SK-N-SH treated with all-trans-retinoic acid at 6 μM for 48 hours (cell line): ENCODE results near the gene YTHDC2.

Experiments used
- ATAC-seq: fragments of 200-7000 bp; cut with Tn5 transposase; 3 replicates; pipeline ENCODE4 v1.9.1; 2020; ENCODE audit warnings: mild to moderate bottlenecking, moderate library complexity
- BACH2 ChIP-seq: fragments of 250-450 bp; sonication (Bioruptor Pico); IDR thresholded peaks from 2 replicates; pipeline ENCODE4 v1.9.0; 2021; ENCODE audit warnings: mild to moderate bottlenecking, borderline replicate concordance
- CSDC2 ChIP-seq: fragments of 250-450 bp; sonication (Bioruptor Pico); IDR thresholded peaks from 2 replicates; pipeline ENCODE4 v1.5.0; 2020; ENCODE audit warnings: mild to moderate bottlenecking, moderate library complexity
- ESRRG ChIP-seq: fragments of 250-450 bp; sonication (Bioruptor Pico); IDR thresholded peaks from 2 replicates; pipeline ENCODE4 v1.6.1; 2021; ENCODE audit warnings: mild to moderate bottlenecking
- GLIS3 ChIP-seq: fragments of 250-450 bp; sonication (Bioruptor Pico); IDR thresholded peaks from 2 replicates; pipeline ENCODE4 v1.5.0; 2020; ENCODE audit warnings: mild to moderate bottlenecking, moderate library complexity
- OSR1 ChIP-seq: fragments of 250-450 bp; sonication (Bioruptor Pico); IDR thresholded peaks from 2 replicates; pipeline ENCODE4 v1.8.0; 2022; ENCODE audit warnings: moderate library complexity, mild to moderate bottlenecking, inconsistent platforms
- PPARA ChIP-seq: fragments of 250-450 bp; sonication (Bioruptor Pico); IDR thresholded peaks from 2 replicates; pipeline ENCODE4 v1.5.0; 2020; ENCODE audit warnings: mild to moderate bottlenecking, borderline replicate concordance
- SNAI2 ChIP-seq: fragments of 250-450 bp; sonication (Bioruptor Pico); IDR thresholded peaks from 2 replicates; pipeline ENCODE4 v1.5.0; 2020; ENCODE audit warnings: mild to moderate bottlenecking, moderate library complexity
- TCF4 ChIP-seq: fragments of 250-450 bp; sonication (Bioruptor Pico); IDR thresholded peaks from 2 replicates; pipeline ENCODE4 v1.8.0; 2021; ENCODE audit warnings: mild to moderate bottlenecking, moderate library complexity, borderline replicate concordance
- TOX ChIP-seq: fragments of 250-450 bp; sonication (Bioruptor Pico); IDR thresholded peaks from 2 replicates; pipeline ENCODE4 v1.8.0; 2021; ENCODE audit warnings: mild to moderate bottlenecking, moderate library complexity, borderline replicate concordance
- ZC3H10 ChIP-seq: fragments of 250-450 bp; sonication (Bioruptor Pico); IDR thresholded peaks from 2 replicates; pipeline ENCODE4 v1.5.1; 2021; ENCODE audit warnings: mild to moderate bottlenecking, moderate library complexity
- ZFP3 ChIP-seq: fragments of 250-450 bp; sonication (Bioruptor Pico); IDR thresholded peaks from 2 replicates; pipeline ENCODE4 v1.5.0; 2020; ENCODE audit warnings: mild to moderate bottlenecking, moderate library complexity
- ZFP30 ChIP-seq: fragments of 450-650 bp; formaldehyde crosslinking; IDR thresholded peaks from 2 replicates; pipeline ENCODE4 v1.5.0; 2022; ENCODE audit warnings: mild to moderate bottlenecking, moderate library complexity
- ZNF565 ChIP-seq: fragments of 450-650 bp; formaldehyde crosslinking; conservative IDR thresholded peaks from 2 replicates; pipeline ENCODE4 v1.5.0; 2020; ENCODE audit warnings: low read depth, mild to moderate bottlenecking, moderate library complexity
- ZNF70 ChIP-seq: fragments of 450-650 bp; formaldehyde crosslinking; IDR thresholded peaks from 2 replicates; pipeline ENCODE4 v1.5.0; 2020; ENCODE audit warnings: mild to moderate bottlenecking, moderate library complexity
- ZNF8 ChIP-seq: fragments of 450-650 bp; formaldehyde crosslinking; IDR thresholded peaks from 2 replicates; pipeline ENCODE4 v1.5.0; 2020; ENCODE audit warnings: mild to moderate bottlenecking, moderate library complexity
- TF ChIP-seq, protein P1 (sequence below): fragments of 250-450 bp; sonication (Bioruptor Pico); IDR thresholded peaks from 2 replicates; pipeline ENCODE4 v1.5.0; 2020; ENCODE audit warnings: mild to moderate bottlenecking, moderate library complexity

YTHDC2 gene

DNA sequence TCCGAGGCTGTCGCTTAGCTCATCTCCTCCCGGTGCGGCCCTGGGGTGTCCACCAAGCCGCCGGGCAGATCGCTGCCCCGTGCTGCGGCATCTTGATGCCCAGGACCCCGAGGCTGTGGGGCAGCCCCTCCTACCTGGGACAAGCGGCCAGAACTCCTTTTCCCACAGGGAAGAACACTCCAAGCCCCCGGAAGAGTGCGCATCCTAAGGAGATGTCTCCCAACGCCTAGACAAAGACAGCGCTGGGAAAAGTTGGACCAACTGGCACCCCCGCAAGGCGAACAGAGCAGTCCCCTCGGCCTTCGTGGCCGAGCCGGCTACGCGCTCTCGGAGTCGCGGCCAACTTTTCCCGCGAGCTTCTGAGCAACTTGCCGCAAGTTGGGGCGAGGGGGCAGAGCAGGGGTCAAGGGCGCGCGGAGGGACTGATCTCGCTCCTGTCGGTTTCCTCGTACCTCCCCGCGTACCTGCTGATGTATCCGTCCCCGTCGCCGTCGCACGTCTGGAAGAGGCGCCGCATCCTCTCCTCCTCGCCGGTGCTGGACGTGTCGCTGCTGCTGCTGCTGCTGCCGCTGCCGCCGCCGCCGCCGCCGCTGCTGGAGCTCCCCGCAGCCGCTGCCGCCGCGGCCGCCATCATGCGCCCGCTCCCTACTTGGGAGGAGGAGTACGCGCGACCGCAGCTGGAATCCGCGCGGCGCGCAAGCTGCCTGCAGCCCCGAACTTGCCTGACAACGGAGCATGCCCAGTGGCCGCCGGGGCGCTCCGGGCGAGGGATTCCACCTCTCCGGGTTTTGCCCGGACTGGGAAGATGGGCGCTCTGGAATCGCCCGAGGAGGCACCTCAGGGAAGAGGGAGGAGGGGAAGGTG, 25.5 kb upstream of the YTHDC2 start, which contains the start of gene MCC:
TSS of gene MCC (minus strand) at position 673 of the 864 bp plus-strand sequence.
- TF ChIP-seq TCF4 (no peak), ZFP3 (CRISPR knock-in tag) (0 out of 2 replicates have a peak, but pooled peaks have one; percentile 38)
- TF ChIP-seq, protein P1, sequence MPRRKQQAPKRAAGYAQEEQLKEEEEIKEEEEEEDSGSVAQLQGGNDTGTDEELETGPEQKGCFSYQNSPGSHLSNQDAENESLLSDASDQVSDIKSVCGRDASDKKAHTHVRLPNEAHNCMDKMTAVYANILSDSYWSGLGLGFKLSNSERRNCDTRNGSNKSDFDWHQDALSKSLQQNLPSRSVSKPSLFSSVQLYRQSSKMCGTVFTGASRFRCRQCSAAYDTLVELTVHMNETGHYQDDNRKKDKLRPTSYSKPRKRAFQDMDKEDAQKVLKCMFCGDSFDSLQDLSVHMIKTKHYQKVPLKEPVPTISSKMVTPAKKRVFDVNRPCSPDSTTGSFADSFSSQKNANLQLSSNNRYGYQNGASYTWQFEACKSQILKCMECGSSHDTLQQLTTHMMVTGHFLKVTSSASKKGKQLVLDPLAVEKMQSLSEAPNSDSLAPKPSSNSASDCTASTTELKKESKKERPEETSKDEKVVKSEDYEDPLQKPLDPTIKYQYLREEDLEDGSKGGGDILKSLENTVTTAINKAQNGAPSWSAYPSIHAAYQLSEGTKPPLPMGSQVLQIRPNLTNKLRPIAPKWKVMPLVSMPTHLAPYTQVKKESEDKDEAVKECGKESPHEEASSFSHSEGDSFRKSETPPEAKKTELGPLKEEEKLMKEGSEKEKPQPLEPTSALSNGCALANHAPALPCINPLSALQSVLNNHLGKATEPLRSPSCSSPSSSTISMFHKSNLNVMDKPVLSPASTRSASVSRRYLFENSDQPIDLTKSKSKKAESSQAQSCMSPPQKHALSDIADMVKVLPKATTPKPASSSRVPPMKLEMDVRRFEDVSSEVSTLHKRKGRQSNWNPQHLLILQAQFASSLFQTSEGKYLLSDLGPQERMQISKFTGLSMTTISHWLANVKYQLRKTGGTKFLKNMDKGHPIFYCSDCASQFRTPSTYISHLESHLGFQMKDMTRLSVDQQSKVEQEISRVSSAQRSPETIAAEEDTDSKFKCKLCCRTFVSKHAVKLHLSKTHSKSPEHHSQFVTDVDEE = 0 out of 2 replicates have a peak, but pooled peaks have one; percentile 41
- ATAC-seq = peak; percentile 91

DNA sequence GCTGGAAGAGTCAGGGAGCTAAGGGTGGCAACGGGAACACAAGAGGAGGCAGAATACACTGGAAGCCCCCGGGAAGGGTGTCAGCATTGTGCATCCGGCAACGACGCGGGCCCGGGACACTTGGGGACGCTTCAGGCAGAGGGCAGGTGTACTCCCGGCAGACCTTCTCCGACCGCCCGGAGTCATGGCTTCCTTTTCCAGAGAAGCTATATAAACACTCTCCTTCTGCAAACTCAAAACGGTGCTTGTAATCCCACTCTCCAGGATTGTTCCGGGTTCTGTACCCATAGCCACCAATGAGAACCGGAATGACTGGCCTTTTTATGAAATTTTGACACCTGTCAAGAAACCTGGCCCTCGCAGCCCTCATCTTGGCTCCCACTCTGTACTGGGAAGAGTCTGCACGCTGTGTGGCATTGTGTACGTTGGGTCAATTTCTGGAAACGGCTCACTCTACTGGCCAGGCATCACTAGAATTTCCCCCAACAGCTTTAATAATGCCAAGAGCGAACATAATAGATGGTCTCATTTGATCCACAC, 24.8 kb upstream of the YTHDC2 start:
- TF ChIP-seq ZNF70 (CRISPR knock-in tag) (no peak), GLIS3 (CRISPR knock-in tag) (no peak), CSDC2 (CRISPR knock-in tag) (no peak), BACH2 (CRISPR knock-in tag) (no peak), TOX (CRISPR knock-in tag) (no peak), ZNF8 (no peak), ZFP3 (CRISPR knock-in tag) (no peak), ZFP30 (no peak), SNAI2 (CRISPR knock-in tag) (no peak)
- TF ChIP-seq, protein P1 = no peak
- TF ChIP-seq, all 23 proteins: peak for 0
- peak; percentile 52 for ATAC-seq

DNA sequence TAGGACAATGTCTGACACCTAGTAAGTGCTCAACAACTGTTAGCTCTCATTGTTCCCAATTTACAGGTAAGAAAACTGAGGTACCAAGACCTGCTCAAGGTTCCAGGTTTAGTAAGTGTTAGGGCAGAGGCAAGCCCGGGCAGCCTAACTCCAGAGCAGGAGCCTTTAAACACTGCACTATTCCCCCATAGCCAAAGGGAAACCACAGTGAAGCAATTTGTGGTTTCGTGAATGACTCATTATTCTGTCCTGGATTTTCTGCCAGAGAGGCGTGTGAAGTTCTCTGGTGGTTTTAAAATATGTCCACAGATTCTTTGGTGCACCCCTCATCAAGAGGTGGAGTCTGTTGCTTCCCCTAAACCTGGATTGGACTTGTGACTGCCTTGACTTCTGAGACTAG, 24.2 kb upstream of the YTHDC2 start:
- no peak for TF ChIP-seq GLIS3 (CRISPR knock-in tag)
- no peak for TF ChIP-seq ZNF565 (CRISPR knock-in tag)
- peak; percentile 38; the same call in 1 of the 2 replicates for TF ChIP-seq ZC3H10
- no peak for TF ChIP-seq PPARA
- TF ChIP-seq OSR1 (CRISPR knock-in tag) = no peak
- peak; percentile 84 for ATAC-seq

DNA sequence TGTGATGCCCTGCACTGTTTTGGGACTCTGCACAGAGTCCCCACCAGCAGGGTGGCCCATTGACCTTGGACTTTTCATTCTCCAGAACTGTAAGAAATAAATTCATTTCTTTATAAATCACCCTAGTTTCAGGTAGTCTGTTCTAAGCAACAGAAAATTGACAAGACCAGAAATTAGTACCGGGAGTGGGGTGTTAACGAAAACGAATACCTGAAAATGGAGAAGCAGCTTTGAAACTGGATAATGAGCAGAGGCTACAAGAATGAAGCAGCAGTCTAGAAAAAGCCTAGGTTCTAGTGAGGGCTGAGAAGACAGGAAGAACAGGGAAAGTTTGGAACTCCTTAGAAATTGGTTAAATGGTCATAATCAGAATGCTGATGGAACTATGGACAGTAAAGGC, 23.2 kb upstream of the YTHDC2 start:
- ATAC-seq = no peak
- TF ChIP-seq, protein P1 = no peak

DNA sequence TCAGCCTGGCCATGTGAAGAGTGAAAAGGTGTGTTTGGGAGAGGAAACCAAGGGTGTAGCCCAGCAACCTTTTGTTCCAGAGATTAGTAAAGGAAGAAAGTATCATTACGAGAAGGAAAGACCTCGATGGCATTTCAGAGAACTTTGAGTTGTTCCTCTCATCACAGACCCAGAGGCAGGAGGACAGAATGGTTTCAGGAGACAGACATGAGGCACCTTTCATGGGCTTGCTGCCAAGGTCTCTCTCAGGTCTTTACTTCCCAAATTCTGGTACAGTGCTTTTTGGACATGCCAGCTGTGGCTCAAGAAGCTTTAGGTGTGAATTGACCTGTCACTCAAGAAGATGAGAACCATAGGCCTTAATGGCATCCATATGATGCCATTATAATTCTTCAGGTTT, 22.5 kb upstream of the YTHDC2 start:
- no peak for ATAC-seq

More for the DNA sequence above, 22.5 kb upstream of the YTHDC2 start:
- no peak for TF ChIP-seq OSR1 (CRISPR knock-in tag)
- TF ChIP-seq BACH2 (CRISPR knock-in tag) = no peak
- no peak for TF ChIP-seq ZNF565 (CRISPR knock-in tag)
- no peak for TF ChIP-seq ZNF70 (CRISPR knock-in tag)
- no peak for TF ChIP-seq CSDC2 (CRISPR knock-in tag)
- no peak for TF ChIP-seq ZFP3 (CRISPR knock-in tag)
- TF ChIP-seq ESRRG (CRISPR knock-in tag) = no peak
